Measurements from ENCODE around the gene PARVB. TPM values are rescaled to one million over a fixed set of nuclear protein-coding genes. Genes with fewer than 3 reads are reported as not detected.

PARVB gene
- total and polyA plus RNA-seq, 10 of the 15 experiments (the other 5 are each of a cell fraction or from before 2014, with no cell fraction given): 5.2 to 264 (median 76.0) TPM

DNA sequence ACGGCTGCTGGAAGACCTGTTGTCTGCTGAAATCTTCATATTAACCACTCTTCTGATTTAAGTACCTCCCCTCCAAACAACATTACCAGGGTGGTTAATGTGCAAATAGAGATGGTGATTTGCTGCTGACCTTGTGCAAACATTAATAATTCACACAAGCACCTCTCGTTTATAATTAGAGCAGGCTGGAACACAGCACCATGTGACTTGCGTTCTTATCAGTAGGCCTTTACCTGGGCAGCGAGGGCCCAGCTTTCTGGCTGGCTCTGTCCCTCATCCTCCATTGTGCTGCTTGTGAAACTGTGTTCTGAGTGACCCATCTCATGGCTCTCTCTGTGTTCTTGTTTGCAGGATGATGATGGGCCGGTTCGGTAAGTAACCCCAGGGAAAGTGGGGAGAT is 115.7 kb downstream of the PARVB start:
- Histone ChIP-seq H3K4me1 (ENCODE audit: control insufficient read depth, insufficient read depth, low read length) (no peaks in the 10 kb centered on the region), H4K20me1 (ENCODE audit: control insufficient read depth, insufficient read depth) (no peaks in the 10 kb centered on the region), H2AFZ (ENCODE audit: control insufficient read depth, low read depth, low read length) (no peak overlapping the region), H3K4me3 (no peak overlapping the region), H3K27me3 (replicated peaks in 1 of 2; ENCODE audit: control insufficient read depth in 2 of 2, insufficient read depth in 2 of 2, low read length in 1 of 2) (no peaks in the 10 kb centered on the region), H3K36me3 (ENCODE audit: control insufficient read depth in 2 of 2, insufficient read depth in 2 of 2, low read length in 1 of 2) (peaks cover 27 to 42% of the 10 kb centered on the region in 2 experiments), H3K79me2 (ENCODE audit: control insufficient read depth, insufficient read depth, low read length) (no peaks in the 10 kb centered on the region), H3K27ac (ENCODE audit: control insufficient read depth, insufficient read depth) (no peak overlapping the region), H3K9ac (ENCODE audit: control insufficient read depth, insufficient read depth, low read length) (no peak overlapping the region), H3K9me3 (replicated peaks; ENCODE audit: control insufficient read depth, insufficient read depth, low read length) (peaks cover 18% of the 10 kb centered on the region; the same call in 1 of the 3 replicates), H3K4me2 (ENCODE audit: control insufficient read depth, insufficient read depth) (no peak overlapping the region)
- WGBS (ENCODE audit: insufficient coverage, insufficient replicate concordance, low lambda C conversion rate, missing lambda C conversion rate): 92% methylated on average over 6 of the region's 6 CpGs
- in situ Hi-C loops (cut with MboI): no loop called here
- SMC1A ChIA-PET (ENCODE audit: uncharacterized antibody, unreplicated experiment): interaction anchor here (0.6 kb wide), 1 partner anchor 146 kb away, joined by 3 read pairs; no protein-coding TSS in a partner anchor
- DNase-seq (ENCODE audit: low read depth, low spot score) (no peak), FAIRE-seq (no peak), ATAC-seq (no peak)
- POLR2A ChIA-PET: no interaction called here
- BruUV-seq (replicated peaks): no TSS peak
- CTCF ChIA-PET: no interaction called here
- RAD21 ChIA-PET (ENCODE audit: unreplicated experiment): no interaction called here
- intact Hi-C loops (cut with micrococcal nuclease; ENCODE audit: unreplicated experiment): no loop called here
- no peak for TF ChIP-seq TCF3 (IDR thresholded peaks at IDR 0.05; ENCODE audit: borderline replicate concordance, insufficient read depth, low read depth, low read length)
- TF ChIP-seq PAX8 (IDR thresholded peaks at IDR 0.05): no peak
- TF ChIP-seq, protein P1, sequence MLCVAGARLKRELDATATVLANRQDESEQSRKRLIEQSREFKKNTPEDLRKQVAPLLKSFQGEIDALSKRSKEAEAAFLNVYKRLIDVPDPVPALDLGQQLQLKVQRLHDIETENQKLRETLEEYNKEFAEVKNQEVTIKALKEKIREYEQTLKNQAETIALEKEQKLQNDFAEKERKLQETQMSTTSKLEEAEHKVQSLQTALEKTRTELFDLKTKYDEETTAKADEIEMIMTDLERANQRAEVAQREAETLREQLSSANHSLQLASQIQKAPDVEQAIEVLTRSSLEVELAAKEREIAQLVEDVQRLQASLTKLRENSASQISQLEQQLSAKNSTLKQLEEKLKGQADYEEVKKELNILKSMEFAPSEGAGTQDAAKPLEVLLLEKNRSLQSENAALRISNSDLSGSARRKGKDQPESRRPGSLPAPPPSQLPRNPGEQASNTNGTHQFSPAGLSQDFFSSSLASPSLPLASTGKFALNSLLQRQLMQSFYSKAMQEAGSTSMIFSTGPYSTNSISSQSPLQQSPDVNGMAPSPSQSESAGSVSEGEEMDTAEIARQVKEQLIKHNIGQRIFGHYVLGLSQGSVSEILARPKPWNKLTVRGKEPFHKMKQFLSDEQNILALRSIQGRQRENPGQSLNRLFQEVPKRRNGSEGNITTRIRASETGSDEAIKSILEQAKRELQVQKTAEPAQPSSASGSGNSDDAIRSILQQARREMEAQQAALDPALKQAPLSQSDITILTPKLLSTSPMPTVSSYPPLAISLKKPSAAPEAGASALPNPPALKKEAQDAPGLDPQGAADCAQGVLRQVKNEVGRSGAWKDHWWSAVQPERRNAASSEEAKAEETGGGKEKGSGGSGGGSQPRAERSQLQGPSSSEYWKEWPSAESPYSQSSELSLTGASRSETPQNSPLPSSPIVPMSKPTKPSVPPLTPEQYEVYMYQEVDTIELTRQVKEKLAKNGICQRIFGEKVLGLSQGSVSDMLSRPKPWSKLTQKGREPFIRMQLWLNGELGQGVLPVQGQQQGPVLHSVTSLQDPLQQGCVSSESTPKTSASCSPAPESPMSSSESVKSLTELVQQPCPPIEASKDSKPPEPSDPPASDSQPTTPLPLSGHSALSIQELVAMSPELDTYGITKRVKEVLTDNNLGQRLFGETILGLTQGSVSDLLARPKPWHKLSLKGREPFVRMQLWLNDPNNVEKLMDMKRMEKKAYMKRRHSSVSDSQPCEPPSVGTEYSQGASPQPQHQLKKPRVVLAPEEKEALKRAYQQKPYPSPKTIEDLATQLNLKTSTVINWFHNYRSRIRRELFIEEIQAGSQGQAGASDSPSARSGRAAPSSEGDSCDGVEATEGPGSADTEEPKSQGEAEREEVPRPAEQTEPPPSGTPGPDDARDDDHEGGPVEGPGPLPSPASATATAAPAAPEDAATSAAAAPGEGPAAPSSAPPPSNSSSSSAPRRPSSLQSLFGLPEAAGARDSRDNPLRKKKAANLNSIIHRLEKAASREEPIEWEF (IDR thresholded peaks at IDR 0.05; ENCODE audit: insufficient replicate concordance, low read depth, low read length): no peak
- TF ChIP-seq, protein P2, sequence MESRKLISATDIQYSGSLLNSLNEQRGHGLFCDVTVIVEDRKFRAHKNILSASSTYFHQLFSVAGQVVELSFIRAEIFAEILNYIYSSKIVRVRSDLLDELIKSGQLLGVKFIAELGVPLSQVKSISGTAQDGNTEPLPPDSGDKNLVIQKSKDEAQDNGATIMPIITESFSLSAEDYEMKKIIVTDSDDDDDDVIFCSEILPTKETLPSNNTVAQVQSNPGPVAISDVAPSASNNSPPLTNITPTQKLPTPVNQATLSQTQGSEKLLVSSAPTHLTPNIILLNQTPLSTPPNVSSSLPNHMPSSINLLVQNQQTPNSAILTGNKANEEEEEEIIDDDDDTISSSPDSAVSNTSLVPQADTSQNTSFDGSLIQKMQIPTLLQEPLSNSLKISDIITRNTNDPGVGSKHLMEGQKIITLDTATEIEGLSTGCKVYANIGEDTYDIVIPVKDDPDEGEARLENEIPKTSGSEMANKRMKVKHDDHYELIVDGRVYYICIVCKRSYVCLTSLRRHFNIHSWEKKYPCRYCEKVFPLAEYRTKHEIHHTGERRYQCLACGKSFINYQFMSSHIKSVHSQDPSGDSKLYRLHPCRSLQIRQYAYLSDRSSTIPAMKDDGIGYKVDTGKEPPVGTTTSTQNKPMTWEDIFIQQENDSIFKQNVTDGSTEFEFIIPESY (IDR thresholded peaks at IDR 0.05): no peak
- TF ChIP-seq RAD51 (IDR thresholded peaks at IDR 0.05): no peak
- TF ChIP-seq, protein P3, sequence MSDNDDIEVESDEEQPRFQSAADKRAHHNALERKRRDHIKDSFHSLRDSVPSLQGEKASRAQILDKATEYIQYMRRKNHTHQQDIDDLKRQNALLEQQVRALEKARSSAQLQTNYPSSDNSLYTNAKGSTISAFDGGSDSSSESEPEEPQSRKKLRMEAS (IDR thresholded peaks at IDR 0.05; ENCODE audit: low read depth, low read length): no peak
- no peak for TF ChIP-seq POLR2AphosphoS2 (IDR thresholded peaks at IDR 0.05; ENCODE audit: low read depth, low read length)
- TF ChIP-seq IKZF1 (conservative IDR thresholded peaks at IDR 0.05): no peak
- TF ChIP-seq, protein P4, sequence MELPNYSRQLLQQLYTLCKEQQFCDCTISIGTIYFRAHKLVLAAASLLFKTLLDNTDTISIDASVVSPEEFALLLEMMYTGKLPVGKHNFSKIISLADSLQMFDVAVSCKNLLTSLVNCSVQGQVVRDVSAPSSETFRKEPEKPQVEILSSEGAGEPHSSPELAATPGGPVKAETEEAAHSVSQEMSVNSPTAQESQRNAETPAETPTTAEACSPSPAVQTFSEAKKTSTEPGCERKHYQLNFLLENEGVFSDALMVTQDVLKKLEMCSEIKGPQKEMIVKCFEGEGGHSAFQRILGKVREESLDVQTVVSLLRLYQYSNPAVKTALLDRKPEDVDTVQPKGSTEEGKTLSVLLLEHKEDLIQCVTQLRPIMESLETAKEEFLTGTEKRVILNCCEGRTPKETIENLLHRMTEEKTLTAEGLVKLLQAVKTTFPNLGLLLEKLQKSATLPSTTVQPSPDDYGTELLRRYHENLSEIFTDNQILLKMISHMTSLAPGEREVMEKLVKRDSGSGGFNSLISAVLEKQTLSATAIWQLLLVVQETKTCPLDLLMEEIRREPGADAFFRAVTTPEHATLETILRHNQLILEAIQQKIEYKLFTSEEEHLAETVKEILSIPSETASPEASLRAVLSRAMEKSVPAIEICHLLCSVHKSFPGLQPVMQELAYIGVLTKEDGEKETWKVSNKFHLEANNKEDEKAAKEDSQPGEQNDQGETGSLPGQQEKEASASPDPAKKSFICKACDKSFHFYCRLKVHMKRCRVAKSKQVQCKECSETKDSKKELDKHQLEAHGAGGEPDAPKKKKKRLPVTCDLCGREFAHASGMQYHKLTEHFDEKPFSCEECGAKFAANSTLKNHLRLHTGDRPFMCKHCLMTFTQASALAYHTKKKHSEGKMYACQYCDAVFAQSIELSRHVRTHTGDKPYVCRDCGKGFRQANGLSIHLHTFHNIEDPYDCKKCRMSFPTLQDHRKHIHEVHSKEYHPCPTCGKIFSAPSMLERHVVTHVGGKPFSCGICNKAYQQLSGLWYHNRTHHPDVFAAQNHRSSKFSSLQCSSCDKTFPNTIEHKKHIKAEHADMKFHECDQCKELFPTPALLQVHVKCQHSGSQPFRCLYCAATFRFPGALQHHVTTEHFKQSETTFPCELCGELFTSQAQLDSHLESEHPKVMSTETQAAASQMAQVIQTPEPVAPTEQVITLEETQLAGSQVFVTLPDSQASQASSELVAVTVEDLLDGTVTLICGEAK (IDR thresholded peaks at IDR 0.05; ENCODE audit: borderline replicate concordance): no peak
- no peak for TF ChIP-seq FOXM1 (IDR thresholded peaks at IDR 0.05; ENCODE audit: low read depth, low read length)

Measured in GM12878 (cell line).